HG02588 (cell line): Measurements from ENCODE around the gene TAGLN3.

Source experiments
- ATAC-seq: cut with Tn5 transposase; IDR thresholded peaks from one replicate; pipeline ENCODE4 v1.9.1; 2021; ENCODE audit warnings: mild to moderate bottlenecking, moderate library complexity; ENCODE audit not compliant: unreplicated experiment

The TAGLN3 gene

DNA sequence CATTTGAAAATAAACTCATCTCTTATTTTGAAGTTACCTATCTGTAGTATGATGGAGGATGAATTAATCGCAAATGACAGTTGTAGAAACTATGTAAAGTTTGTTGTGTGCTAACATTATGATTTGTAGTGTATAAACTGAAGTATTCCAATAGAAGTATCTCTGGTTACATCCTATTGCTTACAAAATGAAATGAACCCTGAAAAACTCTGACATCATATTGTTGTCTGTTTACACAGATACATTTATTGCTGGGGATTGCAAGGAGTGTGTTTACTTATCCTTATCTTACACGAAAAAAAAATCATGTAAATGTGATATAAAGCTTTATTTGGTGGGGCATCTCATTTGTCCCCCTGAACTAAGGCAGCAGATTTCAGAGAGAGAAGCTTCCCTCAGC lies 22.5 kb upstream of the TAGLN3 start:
- ATAC-seq: no peak

DNA sequence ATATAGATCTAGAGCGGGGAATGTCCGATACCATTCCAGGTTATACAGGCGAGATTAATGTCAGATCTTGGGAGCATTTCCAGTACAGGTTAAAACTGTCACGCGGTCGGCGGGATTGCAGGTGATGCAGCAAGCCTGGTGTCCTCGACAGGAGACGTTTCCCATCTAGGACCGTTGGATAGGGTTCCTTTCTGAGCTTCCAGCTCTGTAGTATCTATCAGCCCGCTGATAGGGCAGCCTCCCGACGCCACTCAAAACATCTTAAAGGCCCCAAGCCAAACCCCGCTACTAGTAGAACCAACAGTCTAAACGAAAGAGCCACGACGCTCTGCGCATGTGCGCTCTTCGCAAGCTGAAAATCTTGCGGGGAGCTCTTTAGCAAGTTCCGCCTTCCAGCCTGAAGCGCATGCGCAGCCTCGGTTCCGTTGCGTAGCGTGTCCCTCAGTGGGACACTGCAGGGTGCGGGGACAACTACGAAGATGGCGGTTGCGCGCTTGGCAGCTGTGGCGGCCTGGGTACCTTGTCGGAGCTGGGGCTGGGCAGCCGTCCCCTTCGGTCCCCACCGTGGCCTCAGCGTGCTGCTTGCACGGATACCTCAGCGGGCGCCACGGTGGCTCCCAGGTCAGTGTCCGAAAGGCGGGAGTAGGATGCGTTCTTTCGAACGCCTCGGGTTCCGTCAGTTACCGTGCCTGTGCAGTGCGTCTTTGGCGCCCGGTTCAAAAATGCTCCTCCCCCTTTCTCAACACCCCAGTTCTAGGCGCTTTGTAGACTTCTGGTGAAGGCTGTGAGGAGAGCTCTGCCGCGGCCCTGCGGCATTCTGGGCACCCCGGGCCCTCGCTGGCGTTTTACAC lies 19.9 kb upstream of the TAGLN3 start, which contains the start of gene ABHD10:
TSS of gene ABHD10 (plus strand) at position 444 of the 851 bp plus-strand sequence. CDS start at position 480, 36 bp downstream.
- peak; percentile 97 for ATAC-seq

DNA sequence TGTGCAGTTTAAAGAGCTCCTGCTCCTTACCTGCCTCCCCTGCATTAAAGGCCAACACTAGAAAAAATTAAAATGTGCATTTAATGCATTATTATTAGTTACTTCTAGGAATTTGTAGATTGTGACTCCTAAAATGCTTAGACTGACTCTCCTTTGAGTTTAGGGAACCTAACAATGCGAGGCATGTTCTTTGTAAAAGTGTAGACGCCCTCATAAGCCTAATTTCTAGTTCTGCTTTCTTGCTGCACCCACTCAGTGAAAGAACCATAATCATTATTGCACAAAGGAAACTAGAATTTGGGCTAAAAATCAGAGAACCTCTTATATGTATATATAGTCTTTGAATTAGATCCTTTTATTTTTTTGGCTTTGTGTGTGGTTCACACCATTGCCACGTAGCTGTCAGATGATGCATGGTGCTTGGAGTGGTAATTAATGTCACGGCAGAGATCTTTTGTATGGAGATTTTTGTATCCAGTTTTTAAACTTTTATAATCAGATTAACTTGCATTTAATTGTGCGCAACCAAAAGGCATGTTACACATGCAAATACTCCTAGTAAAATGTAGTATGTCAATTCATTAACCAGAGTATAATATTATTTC lies 19.2 kb upstream of the TAGLN3 start:
- peak; percentile 34 for ATAC-seq

DNA sequence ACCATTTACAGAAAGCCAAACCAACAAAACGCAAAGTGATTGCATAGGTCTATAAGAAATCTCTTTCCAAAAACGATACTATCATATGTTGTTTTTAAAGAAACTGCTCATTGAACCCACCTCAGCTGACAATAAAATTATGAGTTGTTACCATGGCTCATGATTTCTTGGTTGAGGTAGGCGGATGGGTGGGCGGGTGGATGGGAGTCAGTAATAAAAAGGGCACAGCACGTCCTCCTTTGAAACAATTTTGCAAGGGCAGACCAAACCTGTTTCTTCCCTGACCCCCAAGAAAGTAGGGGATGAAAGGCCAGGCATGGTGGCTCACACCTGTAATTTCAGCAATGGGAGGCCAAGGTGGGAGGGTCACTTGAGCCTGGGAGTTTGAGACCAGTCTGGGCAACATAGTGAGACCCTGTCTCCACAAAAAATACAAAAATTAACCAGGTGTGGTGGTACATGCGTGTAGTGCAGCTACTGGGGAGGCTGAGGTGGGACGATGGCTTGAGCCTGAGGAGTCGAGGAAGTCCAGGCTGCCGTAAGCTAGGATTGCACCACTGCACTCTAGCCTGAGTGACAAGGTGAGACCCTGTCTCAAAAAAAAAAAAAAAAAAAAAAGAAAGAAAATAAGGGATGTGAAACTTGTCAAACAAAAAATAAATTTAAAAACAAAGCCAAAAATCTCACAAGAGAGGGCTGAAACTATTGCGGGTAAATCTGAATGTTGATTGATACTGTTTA lies 17.8 kb upstream of the TAGLN3 start:
- ATAC-seq: no peak

DNA sequence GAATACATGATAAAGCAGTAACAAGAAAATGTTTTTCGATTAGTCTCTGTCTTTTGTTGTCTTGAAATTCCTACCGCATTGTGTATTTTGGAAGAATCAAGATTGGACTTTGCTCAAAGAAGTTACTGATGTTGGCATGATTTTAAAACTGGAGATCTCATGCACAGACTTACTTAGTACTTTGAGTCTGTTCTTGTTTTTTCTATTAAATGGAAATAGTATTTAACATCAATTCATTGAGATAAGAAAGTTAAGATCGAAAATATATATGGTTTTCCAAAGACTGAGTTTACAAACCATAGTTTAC lies 17.3 kb upstream of the TAGLN3 start:
- ATAC-seq: no peak

DNA sequence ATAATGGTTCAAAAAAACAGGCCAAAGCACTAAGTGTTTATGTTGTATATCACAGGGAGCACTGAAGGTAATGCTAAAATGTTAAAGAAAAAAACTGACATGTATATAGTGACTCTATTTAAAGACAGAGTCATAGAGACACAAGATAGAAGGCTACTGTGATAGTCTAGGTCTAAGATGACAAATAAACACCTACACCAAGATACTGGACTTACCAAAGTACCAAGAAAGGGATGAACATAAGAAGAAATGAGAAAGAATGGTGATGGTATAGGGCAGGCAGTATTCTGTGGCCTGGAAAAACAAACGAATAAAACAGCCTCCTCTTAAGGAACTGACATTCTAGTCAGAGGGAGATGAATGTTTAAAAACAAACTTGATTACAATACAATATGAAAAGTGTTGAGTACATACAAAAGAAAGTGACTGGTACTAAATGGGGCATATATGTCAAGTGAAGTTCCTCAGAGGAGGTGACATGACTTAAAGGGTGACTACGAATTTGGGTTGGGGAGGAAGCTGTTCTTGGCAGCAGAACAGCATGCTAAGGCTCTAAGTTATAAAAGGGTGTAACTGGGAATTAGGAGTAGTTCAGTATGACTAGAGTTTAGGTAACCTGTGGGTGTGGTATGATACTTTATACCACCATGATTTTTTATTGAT lies 14.0 kb upstream of the TAGLN3 start:
- no peak for ATAC-seq

DNA sequence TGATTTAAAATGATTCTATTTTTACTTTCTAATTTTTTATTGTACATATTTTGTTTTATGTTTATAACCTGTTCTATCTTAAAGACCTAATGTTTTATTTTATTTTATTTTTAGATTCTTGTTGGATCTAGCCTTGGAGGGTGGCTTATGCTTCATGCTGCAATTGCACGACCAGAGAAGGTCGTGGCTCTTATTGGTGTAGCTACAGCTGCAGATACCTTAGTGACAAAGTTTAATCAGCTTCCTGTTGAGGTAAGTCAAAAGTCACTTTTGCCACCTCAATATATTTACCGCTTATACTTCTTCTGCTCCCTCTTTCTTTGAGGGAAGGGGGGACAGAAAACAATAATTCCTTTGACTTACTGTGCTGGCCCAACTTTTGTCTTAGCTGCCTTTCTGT lies 11.9 kb upstream of the TAGLN3 start:
- no peak for ATAC-seq

DNA sequence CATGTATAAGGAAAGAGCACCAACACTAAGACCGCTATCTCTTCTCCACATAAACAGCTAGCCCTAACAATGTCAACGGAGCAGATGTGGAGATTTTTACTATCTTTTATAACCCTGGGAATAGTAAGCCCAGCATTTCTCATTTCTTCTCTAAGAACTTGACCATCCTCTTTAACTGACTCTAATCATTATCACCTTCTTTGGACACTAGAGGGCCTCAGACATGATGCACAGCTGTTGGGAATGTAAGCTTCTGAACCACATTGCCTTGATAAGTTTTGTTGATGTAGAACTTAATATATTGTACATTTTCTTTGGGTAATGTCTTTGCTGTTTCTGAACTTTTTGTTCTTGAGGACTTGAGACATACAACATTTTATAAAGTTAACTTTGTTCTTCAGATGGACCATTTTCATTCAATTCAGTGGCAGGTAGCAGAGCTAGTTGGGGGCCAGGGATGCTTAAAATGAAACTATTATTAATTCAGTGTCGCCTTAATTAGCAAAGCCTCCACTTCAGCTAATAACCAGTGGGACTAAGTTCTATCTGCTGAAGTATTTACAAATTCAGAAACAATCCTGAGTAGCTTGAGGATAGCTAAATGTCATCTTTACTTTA lies 9.6 kb upstream of the TAGLN3 start:
- peak; percentile 91 for ATAC-seq

DNA sequence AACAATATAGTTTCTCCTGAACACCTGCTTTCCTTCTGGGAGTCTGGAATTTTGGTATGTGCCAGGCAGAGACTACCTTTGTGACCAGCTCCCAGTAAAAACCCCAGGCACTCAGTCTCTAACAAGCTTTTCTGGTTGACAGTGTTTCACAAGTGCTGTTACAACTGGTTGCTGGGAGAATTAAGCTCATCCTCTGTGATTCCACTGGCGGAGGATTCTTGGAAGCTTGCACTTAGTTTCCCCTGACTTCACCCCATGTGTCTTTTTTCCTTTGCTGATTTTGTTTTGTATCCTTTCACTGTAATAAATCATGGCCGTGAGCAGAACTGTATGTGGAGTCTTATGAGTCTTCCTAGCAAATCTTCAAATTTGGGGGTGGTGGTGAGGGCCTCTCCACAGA lies 5.7 kb upstream of the TAGLN3 start:
- ATAC-seq: no peak

DNA sequence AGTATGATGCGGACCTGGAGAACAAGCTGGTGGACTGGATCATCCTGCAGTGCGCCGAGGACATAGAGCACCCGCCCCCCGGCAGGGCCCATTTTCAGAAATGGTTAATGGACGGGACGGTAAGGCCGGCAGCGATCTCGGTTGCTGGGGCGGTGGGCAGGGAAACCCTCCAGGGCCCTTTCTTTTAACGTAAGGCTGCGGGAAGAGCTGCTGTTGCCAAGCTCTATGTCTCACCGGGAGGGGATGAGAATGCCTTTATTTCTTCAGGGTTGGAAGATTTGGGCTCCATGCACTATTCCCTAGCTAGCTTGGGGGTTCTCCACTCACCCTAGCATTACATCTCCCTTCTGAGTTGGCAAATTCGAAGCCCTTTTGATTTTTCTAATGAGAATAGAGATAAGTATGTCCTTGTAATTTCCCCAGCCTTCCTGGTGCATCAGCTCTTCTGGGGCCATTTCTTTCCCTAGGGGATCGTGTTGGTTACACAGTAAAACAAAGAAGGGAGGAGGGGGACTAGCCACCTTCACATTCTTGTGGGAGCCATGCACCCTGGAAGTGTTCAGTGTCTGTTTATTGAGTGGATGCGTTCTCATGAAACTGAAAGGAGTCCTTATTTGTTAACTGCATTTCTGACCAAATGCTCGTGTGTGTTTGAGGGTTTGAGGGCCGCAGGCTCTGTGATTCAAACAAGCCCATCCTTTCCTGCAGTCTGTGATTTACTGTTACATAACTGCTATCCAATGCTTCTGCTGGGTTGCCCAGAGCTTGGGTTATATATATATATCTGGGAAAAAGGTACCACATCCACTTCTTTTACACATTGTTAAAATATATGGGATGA lies 982 bp downstream of the TAGLN3 start:
- ATAC-seq: no peak

DNA sequence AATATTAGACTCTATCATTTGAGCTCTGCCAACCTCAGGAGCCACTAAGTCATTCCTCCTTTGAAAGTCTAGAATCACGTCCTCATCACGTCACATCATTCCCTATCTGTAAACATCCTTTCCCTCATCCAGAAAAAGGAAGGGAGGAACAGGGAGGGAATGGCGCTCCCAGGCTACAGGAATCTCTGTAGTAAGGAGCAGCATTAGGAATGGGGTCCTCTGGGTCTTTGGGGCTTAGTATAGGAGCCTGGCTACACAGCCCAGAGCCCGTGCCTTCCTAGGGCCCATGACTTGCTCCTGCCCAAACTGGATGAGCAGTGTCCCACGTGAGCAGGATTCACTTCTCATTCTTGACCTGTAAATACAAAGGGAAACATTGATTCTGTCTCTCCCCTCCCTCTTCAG lies 1.6 kb downstream of the TAGLN3 start:
- no peak for ATAC-seq

DNA sequence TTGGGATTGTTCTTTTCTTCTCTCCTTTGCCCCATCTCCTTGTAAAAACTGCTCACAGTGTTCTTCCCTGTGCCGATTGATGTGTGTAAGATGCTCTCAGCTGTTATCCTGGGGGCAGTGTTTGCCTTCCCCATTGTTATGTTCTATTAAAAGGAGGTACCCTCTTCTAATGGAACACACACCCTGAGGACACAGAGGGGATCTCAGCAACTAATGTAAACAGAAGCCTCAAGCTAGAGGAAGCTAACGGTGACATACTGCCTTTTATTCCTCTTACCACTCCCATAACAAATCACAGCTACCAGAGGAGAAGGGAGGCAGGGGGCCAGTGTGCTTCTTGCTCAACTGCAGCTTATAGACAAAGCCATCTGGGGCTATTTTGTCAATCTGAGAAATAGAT lies 2.2 kb downstream of the TAGLN3 start:
- ATAC-seq: no peak

DNA sequence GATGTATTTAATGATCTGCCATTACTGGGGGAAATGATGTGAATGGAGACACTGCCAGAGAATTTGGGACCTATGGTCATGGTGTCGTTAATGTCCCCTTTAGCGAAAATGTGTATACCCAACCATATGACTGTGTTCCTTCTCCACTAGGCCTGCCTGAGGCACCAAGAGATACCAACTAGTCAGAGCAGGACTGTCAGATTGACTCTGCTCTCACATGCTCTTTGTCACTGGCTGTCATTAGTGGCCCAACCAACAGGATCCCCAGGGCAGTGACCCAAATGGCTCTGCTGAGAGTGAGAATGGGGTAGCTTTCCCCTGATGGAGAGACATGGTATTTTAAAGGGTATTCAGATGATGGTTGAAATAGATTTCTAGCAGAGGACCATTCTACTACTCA lies 2.8 kb downstream of the TAGLN3 start:
- no peak for ATAC-seq

DNA sequence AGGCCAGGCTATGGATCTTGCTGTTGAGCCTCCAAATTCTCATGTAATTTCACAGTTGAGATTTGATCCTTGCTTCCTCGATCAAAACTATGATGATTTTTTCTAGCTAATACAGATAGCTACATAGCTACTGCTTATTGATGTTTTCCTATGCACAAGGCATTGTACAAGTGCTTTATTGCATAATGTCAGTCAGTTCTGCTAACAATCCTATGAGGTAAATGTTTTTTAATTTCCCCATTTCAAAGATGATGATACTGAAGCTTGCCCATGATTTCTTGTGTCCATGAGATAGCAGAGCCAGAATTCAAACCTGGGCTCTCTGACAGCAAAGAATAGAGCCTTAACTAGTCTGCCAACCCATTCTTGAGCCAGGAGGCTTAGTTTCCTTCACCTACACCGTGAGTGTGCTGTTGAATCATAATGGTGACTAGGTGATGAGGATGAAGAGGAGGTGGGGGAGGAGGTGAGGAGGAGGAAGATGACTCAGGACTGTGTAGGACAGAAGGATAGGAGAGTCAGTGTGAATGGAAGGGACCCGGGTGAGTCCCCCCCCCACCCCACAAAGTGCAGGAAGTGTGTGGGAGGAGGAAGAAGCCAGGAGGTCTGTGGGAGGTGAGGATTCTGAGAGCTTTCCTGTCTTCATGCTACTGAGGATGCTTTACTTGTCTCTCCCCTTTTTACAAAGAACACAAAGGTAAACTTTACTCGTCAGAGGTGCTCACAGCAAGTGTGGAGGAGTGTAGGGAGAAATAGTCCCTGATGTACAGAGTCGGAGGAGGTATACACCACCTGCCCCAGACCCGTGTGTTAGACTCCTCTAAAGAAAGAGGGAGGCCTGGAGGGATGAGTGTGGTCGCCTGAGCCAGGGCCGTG lies 3.6 kb downstream of the TAGLN3 start:
- no peak for ATAC-seq

DNA sequence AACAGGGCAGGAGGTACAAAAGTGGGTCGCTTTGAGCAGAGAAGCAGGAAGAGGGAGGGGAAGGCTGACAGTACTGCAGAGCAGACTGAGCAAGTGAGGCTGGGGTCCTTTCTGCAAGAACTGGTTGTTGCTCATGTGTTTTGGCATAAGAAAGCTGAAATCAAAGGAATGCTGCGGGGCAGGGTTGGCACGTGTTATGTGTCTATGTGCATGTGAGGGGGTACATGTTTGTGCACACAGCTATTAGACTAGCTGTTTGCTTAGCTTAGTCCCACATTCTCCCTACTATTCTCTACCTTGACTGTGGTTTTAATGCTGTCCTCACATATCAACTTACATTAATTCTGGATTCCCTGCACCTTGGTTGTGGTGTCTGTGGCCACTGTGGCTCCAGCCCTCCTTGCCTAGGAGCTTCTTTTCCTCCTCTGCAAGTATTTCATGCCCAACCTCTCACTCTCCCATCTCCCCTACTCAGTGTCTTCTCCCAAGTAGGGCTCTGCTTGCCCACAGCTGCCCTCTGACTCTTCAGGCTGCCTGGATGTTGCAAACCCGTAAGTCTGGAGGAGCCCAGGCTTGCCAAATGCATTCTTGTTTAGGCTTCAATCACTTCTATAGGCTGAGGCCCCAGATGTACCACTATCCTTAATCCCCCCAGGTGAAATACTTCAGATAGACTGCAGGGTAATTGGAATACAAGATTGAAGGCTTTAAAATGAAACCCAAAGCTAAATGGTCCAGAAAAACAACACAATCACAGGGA lies 4.8 kb downstream of the TAGLN3 start:
- no peak for ATAC-seq

DNA sequence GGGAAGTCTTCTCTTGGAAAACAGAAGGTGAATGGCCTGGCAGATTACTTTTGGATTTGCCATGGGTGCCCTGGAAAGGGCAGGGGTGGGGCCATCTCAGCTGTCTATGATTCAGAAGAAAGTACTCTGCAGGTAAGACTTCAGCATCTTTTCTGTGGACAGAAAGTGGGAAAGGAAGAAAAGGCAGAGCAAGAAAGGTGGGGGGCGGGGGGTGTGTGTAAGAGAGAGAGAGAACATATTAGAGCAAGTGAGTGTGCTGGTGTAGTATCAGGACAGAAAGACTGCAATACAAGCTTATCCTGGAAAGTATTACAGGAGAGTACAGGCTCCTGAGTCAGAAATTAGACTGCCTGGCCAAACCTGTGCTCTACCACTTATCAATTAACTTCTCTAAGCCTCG lies 5.5 kb downstream of the TAGLN3 start:
- no peak for ATAC-seq

DNA sequence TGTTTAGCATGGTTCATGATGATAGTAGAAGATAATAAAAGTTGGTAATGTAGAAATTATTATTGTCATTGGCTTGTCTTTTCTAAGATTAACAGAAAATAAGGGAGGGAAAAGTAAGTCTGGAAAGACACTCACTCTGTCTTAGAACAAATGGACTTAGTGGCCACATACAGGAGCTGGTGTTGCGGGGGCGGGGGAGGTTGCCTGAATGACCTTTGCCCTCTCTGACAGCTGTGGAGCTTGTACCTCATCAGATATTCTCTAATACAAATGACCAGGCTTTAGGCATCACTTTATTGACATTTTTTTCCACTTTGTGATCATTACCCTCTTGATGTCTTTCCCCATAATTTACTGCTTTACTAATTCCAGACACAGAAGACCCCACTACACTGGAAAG lies 5.9 kb downstream of the TAGLN3 start:
- no peak for ATAC-seq

DNA sequence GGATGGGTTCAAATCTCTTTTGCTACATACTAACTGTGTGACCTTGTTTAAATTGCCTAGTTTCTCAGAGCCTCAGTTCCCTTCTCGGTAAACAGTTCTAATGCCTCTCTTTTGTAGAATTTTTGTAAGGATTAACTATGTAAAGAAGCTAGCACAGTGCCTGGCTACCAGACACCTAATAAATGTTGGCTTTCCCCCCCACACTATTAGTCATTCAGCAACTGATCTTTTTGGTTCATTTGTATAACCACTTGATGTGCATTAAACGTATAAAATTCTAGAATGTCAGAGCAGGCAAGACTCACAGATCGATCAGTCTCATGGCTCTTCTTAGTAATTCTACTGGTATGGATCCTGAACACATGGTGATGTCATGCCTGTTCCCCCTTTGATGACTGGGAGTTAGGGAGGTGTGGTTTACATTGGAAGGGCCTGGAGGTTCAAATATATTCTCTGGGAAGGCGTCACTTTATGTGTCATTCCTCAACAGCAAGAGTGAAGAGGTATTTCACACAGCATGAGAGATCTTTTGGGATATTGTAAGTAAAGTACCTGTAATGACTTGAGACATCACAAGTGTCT lies 6.5 kb downstream of the TAGLN3 start:
- no peak for ATAC-seq
